GM18511 (cell line): ENCODE data around the gene RETREG1.
A peak's percentile ranks its signal among the peaks of the same experiment; 100 is the strongest.
"Not testable (repeated sequence)": the region's sequence is repeated elsewhere in the genome, so short reads cannot be mapped to it uniquely, and the experiment has no call there.

Source experiments
- ATAC-seq: cut with Tn5 transposase; IDR thresholded peaks from one replicate; pipeline ENCODE4 v1.9.1; 2021; ENCODE audit warnings: mild to moderate bottlenecking, moderate library complexity; ENCODE audit not compliant: unreplicated experiment

The RETREG1 gene

DNA sequence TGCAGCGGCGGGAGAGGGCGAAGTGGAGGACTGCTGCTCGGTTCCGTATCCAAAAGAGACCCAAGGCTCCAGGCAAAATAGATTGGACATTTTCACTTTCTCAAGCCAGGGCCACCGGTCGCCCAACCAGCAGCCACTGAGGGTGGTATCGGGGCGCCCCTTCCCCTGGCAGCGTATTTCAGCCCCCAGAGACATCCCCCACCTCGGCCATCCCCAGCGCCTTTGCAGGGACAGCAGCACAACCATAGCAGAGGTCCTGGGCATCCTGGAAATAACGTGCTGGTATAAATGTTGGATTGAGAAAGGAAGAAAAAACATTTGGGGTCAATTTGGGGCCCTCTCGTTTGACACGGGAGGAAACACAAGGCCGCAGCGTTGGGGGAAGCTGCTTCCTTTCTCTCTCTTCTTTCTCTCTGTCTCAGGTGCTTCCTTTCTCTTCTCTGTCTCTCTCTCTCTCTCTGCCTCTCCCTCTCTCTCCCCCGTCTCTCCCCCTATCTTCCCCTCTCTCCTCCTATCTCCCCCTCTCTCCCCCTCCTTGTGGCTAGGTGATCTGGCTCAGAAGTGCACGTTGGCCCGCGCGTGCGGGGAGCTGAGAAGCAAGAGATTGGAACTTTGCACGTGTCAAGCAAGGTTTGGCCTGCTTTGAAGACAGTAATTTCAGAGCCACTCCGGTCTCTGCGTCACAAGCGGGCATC is 624 bp upstream of the RETREG1 start:
- peak; percentile 16 for ATAC-seq

DNA sequence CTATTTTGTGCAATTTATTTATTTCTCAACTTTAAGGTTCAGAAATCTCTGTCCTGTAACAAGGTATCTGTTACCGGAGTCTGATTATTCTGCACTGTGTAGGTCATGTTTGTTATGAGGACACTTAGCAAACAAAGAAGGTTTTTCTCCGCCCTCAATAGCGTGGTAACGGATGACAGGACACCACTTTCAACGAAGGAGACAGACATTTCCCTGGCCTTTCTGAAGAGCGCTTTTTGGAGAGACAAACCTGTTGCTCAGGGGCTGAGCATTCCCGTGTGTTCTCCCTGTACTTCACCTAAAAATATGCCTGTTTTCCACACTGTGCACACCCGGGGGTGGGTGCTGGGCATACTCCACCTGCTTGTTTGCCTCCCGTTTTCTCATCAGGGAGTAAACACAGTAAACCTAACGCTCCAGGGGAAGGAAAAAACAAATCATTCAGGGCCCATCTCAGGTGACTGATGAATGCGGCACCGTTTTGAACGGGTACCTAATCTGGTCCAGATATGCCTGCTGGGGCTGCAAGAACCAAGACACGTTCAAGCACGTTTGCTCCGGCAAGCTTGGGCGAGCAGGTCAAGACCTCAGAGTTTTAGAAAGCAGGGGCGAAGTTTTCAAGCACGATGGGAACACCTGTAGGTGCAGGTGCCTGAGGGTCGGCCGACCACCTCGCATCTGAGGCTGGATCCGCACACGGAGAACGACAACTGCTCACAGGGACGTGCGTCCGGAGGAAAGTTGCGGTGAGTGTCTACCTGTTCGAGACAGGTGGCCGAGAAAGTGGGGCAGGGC is 859 bp downstream of the RETREG1 start:
- ATAC-seq: peak; percentile 8

- ATAC-seq: no peak
These were observed 4.8 kb downstream of the RETREG1 start for GRCh38 chr5:16612007-16612406.

DNA sequence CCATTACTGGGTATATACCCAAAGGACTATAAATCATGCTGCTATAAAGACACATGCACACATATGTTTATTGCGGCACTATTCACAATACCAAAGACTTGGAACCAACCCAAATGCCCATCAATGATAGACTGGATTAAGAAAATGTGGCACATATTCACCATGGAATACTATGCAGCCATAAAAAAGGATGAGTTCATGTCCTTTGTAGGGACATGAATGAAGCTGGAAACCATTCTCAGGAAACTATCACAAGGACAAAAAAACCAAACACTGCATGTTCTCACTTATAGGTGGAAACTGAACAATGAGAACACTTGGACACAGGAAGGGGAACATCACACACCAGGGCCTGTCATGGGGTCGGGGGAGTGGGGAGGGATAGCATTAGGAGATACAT is 5.9 kb downstream of the RETREG1 start:
- ATAC-seq: not testable (repeated sequence)

DNA sequence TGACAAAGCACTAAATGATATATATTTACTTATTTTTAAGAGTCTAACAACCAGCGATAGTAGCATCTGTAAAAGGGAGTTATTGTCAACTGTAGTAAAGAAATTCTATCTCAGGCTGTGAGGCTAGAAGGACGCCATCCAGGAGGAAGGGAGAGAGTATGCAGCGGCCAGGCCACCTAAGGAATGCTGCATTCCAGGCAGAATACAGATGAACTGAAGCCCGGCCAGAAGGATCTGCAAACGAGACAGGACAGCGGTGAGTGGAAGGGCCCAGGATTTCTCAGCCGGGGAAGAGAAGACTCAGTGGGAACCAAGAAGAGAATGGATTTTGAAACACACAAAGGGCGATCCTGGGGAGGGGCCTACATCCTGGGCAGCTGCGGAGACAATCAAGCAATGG is 7.4 kb downstream of the RETREG1 start:
- ATAC-seq: no peak

GRCh38 chr5:16606628-16607027 is 10.2 kb downstream of the RETREG1 start:
- no peak for ATAC-seq

GRCh38 chr5:16603701-16604100 is 13.1 kb downstream of the RETREG1 start:
- ATAC-seq: no peak

DNA sequence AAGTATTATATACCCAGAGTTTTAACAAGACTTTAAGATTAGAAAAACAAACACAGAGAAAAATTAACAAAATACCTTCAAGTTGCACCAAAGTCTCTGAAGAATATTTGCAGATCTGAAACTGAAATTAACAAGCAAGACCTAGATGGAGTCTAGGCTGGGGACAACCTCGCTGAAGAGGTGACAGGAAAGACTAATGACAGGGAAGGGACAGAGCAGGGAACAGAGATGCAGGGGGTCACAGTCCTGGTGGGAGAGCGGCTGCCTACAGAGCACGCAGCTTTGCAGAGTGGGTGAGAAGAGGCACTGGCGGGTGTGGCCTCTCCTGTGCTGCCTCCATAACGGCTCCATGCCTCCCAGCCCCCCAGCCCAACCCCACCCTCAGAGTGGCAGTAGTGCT is 13.5 kb downstream of the RETREG1 start:
- no peak for ATAC-seq

GRCh38 chr5:16602182-16602581 is 14.6 kb downstream of the RETREG1 start:
- no peak for ATAC-seq

GRCh38 chr5:16600946-16601345 is 15.9 kb downstream of the RETREG1 start:
- no peak for ATAC-seq

DNA sequence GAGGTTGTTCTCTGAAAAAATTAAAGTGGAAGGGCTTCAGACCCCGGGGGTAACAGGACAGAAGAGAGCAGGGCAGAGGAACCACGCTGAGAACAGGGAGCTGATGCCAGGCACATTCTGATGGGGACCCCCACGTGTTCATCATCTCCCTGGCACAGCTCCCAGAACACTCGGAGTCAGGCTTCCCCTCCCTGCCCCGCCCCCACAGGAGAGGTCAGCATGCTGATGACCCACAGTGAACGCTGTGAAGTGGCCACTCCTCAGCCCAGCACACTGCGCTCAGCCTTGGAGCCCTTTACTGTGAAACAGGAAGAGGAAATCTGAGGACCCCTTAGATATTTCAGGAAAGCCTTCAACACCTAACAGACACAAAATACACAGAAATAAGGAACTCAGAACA is 16.4 kb downstream of the RETREG1 start:
- no peak for ATAC-seq

- ATAC-seq: no peak
These were observed 18.7 kb downstream of the RETREG1 start for GRCh38 chr5:16597946-16598694.

DNA sequence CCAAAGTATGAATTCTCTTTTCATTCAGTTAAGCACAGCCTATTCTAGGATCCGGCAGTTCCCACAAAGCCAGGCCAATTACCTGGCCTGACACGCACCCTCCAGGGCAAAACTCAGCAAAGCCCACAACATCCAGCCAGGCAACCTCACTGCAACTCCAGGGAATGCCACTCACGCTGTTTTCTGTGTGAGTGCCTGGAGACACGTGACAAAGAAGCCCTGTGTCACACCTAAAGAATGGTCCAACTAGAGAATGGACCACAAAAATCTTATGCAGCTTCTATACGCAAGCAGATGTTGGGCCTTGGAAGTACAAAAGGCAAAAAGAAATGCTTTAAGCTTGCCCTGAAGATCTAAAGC is 20.2 kb downstream of the RETREG1 start:
- no peak for ATAC-seq

DNA sequence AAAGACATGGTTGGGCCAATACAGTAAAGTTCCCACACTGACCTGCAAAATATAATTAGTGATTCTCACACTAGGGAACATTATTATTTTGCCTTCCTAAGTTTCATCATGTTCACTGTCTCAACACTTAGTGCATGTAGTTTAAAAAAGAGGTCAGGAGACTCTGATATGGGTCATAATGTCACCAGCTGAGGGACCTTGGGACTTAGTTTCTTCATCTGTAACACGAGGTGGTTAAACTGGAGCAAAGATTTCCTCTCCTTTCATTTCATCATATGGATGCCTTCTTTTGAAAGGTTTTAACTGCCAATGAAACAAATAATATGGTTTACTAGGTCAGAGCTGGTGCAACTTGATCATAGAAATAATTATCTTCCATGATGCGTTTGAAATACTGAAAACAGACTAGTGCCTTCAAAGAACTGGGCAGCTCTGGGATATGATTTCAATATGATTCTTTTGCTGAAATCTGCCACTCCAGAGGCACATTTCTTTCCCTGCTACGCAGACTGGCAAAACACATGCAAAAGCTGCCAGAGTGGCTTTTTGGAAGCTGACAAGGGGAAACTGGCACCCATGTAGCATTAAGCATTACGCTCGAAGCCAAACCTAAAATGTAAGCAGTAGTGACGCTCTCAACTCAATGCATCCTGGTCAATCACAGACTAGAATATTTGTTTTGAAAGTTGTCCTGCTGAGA is 20.8 kb downstream of the RETREG1 start:
- no peak for ATAC-seq

DNA sequence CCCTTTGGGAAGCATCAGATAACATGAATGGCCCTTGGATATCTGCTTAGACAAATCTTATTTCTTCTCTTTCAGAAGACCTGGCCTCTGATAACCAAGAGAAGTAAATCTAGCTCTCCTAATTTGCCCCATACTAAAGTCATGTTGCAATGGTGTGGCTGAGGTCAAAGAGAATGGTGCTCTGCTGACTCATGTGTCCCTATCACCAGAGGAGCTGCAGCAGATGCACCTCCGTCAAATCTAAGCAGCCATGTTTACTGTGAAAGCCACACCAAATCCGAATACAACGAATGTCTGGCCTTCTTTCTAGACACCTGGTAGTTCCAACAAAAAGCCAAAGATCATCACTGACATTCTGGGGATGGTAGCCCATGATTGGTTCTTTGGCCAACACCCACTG is 23.2 kb downstream of the RETREG1 start:
- ATAC-seq: no peak

DNA sequence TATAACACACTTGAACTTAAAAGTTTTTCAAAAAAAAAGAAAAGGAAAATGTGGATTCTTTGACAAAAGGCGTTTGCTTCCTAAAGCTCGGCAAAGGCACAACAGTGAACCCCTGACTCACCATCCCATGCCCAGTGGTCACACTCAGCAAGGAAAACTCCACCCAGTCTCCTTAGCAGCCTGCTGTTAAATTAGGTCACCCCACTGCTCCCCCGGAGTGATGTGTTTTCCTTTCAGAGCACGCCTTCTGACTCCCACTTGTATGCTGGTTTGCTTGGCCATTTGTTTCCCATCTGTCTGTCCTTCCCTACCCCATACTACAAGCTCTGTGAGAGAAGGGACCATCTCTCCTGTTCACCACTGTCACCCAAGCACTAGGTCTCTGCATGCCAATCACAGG is 23.8 kb downstream of the RETREG1 start:
- no peak for ATAC-seq

DNA sequence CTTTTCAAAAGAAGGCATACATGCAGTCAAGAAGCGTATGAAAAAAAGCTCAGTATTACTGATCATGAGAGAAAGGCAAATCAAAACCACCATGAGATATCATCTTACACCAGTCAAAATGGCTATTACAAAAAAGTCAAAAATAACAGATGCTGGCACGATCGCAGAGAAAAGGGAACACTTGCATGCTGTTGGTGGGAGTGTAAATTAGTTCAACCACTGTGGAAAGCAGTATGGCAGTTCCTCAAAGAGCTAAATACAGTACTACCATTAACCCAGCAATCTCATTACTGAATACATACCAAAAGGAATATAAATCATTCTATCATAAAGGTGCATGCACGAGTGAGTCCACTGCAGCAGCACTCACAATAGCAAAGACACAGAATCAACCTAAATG is 24.5 kb downstream of the RETREG1 start:
- no peak for ATAC-seq

DNA sequence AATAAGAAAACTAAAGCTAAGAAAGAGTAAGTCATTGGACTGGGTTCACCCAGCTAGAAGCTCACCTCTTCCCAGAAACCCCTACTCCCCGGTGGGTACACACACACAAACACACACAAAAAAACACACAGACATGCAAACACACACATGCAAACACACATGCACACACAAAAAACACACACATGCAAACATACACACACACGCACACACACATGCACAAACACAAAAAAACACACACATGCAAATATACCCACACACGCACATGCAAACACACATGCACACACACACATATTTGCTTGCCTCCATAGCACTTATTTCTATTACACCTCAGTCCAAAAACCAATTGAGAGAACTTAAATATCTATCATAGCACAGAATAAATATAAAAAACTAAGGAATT is 26.1 kb downstream of the RETREG1 start:
- ATAC-seq: no peak

- no peak for ATAC-seq
These were observed 27.1 kb downstream of the RETREG1 start for GRCh38 chr5:16589658-16590057.

GRCh38 chr5:16588434-16589214 is 28.2 kb downstream of the RETREG1 start:
- no peak for ATAC-seq
